HG02943 (cell line): ENCODE data around the gene ZFYVE21.

ENCODE experiments used
- ATAC-seq: cut with Tn5 transposase; IDR thresholded peaks from one replicate; pipeline ENCODE4 v1.9.1; 2021; ENCODE audit warnings: mild to moderate bottlenecking, low read depth, moderate library complexity; ENCODE audit not compliant: unreplicated experiment

Gene ZFYVE21

DNA sequence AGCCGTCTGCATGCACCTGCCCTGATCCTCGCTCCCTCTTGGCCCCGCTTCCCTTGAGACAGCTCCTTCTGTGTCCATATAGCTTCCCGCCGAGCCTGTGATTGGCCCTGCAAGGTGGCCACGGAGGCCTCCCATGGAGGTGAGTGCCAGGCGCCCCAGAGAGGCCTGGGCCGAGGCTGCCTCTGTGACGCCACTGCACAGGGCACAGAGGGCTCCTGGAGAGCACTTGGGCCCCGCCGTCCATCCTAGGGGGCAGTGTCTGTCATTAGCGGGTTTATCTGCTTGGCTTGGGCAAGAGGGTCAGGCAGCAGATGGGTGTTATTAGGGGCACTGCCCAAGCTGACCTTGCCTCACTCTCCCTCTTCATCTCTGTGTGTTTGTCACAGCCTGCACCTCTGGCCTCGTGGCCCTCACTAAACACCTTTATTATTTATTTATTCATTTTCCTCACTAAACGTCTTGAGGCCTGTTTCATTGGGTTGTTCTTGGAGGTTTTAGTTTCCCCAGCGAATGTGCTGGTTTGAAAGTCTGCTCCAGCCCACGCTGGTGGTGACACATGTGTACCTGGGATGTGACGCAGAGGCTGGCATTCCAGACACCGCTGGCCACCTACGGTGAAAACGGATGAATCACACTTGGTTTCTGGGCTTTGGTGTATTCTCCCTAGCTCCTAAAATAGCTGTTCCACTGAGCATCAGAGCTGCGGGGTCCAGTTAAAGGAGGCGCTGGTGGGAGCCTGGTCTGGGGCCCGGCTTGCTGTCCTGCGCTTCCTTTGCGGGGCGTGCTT lies 5.9 kb downstream of the ZFYVE21 start:
- ATAC-seq, result no peak

DNA sequence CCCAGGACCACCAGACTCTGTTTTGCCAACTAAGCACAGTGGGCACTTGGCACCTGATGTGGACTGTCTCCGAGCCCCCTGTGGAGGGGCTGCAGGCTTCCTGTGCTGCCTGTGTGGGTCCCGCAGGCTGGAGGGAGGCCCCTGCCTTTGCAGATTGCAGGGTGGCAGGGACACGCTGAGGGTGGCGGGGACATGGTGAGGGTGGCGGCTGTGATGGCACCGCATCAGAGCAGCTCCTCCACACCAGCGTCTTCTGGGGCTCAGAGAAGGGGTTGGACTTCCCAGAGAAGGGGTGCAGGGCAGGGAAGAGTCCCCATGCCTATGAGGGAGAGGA lies 8.1 kb downstream of the ZFYVE21 start:
- no peak for ATAC-seq

DNA sequence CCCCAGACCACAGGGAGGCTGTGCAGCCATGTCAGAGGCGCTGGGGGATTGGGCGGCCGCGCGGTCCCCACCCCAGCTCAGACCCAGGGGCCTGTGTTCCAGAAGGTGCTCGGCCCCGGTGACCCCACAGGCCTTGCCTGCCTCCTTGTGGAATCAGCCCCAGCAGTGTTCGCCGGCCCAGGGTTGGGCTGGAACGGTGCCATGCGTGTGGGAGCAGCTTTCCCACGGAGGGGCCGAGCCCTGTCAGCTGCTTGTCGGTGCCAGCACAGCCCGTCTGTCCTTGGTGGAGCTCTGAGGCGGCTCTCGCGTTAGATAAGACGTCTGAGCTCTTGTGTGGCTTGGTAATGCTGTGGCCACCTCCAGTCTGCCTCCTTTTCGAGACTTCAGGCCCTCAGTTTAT lies 8.5 kb downstream of the ZFYVE21 start:
- ATAC-seq, result no peak

DNA sequence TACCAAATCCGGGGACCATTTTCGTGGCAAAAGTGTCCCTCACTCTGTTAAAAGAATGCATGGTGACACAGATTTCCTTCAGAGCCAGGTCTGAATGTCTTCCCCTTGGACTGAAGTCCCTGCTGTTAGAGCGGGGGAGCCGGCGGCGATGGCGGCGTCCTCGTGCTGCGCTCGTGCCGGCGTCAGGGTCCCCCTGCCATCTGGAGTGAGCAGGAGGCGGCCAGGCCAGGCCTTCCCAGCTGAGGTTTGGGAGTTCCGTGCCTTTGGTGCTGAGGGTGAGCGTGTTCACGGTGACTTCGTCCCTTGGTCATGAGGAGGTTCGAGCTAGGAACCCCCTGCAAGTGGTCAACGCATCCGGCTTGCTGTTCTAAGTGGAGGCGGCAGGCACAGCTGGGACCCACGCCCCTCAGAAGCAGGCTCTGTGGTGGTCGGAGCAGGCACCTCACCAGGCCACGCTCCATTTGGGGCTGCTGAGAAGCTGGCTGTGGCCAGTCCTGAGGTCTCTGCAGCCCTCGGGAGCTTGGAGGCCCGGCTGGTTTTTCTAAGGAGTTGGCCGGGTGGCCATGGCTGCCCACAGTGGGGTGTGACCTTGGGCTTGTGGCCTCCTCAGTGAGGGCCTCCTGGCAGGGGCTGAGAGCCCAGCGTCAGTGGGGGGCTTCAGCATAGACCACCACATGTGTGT lies 9.5 kb downstream of the ZFYVE21 start:
- ATAC-seq, result no peak

DNA sequence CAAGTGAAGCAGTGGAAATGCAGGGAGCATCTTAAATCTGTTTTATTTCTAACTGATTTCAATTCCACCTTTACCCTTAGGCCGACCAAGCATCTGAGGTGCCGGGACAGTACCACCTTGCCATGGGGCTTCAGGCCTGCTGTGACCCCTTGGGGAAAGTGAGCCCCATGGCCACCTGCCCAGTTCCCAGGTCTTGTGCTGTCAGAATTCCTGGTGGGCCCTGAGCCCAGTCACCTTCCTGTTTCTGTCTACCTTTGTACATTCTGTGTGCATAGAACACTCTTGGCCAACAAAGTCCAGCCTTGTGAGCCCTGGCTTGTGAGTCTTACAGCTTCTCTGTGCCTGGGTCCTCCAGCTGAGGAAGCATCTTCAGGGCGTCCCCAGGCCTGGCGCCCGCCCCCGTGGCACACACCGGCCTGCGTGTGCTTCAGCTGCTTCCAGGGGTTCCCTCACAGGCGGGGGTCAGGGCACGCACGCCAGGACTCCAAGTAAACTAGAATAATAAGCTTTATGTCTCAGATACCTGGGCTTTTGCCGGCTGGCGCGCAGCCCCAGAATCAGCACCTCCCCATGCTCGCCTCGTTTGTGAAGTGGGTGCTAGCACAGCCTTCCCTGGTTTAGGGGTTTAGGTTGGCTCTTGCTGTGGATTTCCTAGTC lies 10.3 kb downstream of the ZFYVE21 start:
- ATAC-seq, result no peak

DNA sequence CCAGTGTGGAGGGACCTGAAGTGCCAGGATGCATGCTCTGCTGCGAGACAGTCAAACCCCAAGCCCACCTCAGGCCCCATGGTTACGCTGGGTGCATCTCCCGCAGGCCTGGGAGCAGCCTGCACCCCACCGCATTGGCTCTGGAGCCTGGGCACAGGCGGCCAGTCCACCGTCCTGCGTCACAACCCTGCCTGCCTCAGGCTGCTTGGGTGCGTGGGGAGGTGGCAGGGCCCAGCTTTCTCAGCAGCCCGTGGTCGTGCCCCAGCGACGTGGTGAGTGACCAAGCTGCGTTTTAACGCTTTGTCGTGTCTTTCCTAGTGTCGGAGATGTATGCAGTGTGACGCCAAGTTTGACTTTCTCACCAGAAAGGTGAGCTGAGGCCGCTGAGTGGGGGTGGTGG lies 10.9 kb downstream of the ZFYVE21 start:
- no peak for ATAC-seq

DNA sequence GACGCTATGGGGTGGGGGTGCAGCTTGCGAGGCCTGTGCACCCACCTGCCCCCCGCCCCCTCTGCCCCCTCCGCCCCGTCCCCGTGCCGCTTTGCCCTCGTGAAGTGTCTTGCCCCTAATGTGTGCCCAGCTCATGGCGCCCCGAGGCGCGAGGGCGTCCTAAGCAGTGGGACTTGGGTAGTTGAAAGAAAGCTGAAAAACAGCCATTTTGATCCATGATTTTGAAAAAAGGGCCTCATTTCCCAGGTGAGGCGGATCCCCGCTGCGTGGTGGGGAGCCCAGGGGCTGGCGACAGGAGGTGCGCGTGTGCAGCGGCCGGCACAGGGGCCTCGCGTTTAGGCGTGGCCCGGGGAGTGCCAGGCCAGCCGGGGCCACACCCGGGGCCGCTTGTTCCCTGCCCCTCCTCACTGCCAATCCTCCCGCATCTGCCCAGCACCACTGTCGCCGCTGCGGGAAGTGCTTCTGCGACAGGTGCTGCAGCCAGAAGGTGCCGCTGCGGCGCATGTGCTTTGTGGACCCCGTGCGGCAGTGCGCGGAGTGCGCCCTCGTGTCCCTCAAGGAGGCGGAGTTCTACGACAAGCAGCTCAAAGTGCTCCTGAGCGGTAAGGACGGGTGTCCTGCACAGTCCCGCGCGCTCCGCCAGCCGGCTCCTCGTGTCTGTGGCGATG lies 11.8 kb downstream of the ZFYVE21 start:
- no peak for ATAC-seq

DNA sequence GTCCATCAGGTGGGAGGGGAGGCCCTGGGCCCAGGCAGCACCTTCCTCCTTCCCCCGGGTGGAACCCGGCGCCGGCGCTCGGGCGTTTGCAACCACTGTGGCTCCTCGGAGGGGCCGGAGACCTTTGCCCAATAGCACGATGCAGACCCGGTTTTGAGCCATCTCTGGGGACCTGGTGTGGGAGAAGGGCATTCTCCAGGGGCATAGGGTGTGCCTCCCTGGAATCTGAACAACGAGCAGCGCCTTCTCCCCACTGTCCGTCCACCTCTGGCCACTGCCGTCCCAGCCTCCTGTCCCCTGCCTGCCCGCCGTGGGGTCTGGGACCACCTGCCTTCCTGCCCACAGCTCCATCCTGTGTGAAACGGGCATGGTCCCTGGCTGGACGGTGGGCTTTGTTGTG lies 12.5 kb downstream of the ZFYVE21 start:
- ATAC-seq, result no peak

DNA sequence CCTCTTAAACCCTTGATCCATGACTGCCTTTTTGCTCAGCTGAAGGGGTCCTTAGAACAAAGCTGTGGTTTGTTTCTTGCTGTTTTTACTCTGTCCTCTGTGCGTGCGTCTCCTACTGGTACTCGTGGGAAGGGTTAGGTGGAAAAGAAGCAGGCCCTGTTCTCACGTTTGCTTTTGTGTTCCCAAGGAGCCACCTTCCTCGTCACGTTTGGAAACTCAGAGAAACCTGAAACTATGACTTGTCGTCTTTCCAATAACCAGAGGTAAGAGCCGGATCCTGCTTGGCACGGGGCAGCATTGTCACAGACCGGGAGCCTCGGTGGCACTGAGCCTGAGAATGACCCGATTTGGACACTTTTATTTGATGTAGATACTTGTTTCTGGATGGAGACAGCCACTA lies 13.1 kb downstream of the ZFYVE21 start:
- ATAC-seq, result no peak

DNA sequence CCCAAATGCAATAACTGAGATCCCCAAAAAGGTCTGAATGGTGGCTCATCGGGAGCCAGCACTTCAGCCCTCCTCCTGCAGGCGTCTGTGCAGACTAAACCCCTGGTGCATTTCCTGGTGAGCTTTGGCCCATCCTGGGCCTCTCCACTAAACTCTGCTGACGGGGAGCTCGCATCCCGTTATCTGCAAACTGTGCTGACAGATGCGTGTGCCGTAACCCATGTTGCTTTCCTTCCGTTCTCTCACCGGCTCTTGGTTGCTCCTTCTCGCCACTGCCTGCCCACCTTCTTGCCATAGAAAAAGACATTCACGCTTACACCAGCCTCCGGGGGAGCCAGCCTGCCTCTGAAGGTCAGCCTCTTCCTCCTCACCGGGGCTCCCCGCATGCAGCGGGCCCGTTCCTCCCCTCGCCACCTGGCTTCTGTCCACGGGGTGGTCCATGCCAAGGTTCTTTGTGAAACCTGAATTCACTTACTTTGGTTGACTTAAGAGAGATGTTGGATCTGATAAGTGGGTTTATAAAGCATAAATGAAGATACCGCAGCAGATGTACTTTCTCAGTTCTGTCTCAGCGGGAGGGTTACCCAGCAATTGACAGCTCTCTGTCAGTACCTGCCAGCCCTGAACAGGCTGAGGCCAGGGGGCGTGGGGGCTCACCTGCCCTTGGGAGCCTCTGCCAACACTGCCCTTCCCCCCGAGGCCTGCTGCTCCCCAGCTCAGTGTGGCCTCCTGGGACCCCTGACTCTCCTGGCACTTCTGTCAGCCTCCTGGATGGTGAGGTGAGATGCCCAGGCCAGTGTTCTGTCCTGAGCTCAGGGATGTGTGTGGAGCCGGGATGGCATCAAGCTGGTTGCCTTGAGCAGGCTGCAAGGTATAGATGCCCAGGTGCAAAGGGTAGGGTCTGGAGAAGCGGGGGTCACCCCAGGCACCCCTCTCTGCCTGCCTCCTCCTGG lies 14.2 kb downstream of the ZFYVE21 start:
- no peak for ATAC-seq

DNA sequence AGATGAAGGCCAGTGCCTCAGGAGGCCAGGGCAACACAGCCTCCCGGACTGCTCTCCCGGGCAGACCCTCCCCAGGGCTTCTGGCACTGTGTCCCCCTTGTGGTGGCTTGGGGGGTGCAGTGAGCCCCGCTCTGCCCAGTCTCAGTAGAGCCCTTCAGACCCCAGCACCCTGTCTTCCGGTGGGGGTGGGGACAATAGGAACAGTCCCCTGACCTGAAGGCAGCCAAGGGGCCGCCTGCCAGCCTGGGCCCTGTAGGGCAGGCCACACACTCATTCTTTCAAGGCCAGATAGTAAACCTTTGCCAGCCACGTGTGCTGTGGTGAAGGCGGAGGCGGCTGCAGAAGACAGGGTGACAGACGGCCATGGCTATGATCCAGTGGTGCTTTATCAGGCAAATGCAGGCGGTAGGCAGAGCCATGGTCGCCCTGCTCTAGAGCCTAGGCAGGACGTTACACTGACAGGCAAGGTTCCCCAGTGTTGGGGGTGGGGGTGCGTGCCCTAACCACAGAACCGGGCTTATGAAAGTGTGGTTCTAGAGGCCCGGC lies 15.0 kb downstream of the ZFYVE21 start:
- ATAC-seq, result no peak

DNA sequence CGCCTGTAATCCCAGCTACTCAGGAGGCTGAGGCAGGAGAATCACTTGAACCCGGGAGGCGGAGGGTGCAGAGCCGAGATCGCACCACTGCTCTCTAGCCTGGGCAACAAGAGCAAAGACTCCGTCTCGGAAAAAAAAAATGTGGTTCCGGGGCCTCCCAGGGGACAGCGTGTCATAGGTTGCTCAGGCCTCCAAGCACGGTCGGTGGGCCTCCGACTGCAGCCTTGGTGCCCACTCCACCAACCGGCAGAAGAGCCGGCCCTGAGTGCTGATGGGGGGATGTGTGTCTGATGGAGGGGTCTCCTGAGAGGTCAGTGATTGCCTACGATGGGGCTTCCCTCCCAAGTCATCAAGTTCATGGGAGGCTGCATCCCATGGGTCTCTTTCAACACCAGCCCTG lies 15.9 kb downstream of the ZFYVE21 start:
- no peak for ATAC-seq

DNA sequence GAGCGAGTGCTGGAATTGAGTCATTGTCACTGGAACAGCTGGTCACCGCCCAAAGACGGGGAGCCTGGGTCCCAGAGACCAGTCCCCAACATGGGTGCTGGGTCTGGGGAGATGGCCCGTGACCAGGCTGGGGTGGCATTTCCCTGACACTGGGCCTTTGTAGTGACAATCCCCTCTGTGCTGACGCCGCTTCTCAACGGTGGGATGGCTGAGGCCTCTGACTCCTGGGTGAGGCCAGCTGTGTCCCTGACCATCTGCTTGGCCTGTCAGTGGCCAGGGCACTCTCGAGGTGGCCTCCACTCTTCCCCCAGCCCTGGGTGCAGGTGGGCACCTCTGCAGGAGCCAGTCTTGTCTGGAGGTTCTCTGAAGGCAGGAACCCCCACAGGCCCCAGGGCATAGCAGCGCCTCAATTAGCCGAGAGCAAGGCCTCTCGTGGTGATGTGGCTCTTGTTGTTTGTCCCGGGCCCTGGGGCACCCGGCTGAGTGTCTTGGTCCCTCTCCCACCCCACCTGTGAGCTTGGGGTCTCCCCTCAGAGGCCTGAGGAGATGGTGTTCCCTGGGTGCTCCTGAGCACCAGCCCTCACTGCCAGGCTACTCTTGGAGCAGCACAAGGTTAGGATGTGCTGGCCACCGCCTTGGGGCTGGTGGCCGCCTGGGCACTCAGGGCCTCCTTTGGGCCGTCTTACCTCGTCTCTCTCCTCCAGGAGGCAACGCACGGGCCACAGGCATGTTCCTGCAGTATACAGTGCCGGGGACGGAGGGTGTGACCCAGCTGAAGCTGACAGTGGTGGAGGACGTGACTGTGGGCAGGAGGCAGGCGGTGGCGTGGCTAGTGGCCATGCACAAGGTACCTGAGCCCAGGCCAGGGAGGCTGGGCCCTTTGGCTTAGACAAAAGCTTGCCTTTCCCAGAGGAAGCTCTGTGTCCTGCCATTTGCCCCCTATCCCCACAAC lies 16.6 kb downstream of the ZFYVE21 start:
- ATAC-seq, result no peak

DNA sequence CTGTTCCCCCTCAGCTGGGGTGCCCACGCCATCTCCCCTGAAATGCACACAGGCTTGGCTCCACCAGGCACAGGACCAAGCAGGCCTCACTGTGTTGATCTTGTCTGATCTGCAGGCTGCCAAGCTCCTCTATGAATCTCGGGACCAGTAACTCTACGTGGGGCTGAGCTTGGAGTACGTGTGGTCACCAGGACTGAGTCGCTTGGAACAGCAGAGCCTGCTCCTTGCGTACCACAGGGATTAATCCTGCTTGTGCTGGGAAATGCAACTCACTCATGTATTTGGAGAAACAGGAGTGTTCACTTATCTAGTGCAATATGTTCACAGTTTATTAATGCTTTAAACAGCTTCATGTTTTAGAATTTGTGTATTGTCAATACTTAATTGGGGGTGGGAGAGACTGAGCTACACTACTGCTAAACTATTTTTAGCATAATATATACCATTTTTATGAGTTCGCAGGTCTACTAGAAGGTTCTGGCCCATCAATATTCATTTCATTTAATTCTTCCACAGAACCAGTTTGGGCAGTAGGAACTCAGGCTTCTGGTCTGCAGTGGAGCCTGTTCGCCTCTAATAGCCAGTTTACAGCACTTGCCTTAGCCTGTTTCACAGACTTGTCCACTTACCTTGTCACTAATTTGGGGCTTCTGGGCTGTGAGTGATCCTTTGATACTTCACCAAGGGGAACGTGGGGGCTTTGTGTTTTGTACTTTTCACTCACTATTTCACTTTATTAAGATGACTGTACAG lies 17.4 kb downstream of the ZFYVE21 start:
- no peak for ATAC-seq

DNA sequence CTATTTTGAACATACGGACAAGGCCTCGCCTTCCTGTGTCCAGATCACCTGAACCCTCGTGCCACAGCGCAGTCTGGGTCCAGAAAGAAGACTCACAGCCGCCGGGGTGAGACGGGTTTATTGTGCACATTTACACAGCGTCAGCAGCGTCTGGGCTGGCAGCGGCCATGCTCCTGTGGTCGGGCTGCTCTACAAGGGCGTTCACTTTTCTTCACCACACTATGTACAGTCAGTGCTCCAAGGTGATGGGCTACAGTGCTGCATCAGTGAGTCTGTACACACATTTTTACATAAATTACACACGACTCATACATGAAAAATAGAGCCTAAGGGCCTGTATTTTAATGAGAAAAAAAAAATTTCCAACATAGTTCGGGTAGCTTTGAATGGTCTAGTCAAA lies 18.0 kb downstream of the ZFYVE21 start:
- ATAC-seq, result no peak

DNA sequence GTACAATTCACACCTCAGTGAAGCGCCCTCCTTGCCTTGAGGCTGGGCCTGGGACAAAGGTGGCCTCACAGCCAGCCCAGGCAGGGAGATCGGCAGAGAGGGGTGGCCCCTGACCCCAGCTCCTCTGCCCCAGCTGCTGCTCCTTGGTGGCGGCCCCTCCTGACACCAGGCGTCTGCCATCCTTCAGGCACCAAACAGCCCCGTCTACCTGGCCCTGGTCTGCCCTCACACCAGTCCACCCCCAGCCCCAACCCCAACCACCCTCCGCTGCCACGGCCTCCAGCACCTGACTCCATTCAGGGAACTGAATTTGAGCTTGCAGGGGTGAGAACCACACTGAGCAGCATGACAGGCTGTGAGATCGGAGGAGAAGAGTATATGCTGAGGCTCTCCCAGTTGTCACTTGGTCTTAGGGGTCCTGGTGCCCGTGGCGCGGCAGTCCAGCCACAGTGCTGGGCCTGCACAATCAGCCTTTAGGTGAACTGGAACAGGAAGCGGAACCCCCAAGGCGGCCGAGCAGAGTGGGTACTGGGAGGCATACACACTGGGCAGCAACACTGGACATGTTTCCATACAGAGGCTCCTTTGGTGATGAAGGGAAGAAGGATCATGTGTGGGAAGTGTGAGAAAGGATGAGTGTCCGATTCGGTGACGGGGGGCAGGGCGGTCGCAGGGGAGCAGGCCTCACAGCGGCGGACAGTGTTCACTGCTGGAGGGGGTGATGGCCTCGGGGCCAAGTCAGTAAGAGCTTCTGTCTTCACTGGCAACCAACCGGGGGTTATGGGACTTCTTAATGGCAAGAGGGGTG lies 18.7 kb downstream of the ZFYVE21 start:
- no peak for ATAC-seq

DNA sequence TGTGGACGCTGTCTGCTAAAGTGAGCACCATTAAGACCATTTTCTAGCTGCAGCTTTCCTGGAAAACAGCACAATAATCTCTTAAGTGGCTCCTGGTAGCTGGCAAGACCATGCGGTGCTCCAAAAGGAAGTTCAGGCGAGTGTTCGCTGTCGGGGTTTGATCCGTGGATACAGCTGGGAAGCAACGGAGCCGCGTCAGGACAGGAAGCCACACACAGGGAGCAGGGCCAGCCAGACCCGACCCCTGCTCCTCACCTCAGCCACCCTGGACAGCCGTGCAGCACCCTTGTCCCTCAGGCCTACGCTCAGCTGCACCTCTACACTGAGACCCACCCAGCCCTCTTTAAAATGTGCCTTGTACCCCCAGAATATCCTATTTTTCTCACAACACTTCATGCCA lies 19.4 kb downstream of the ZFYVE21 start:
- no peak for ATAC-seq
